HepG2 (cell line): ENCODE data around the gene PTPRM. TPM values are rescaled to one million over a fixed set of nuclear protein-coding genes. Genes with fewer than 3 reads are reported as not detected.

Experiments used
- ATAC-seq: fragments of 200-7000 bp; cut with Tn5 transposase; 3 replicates; pipeline ENCODE4 v1.9.1; 2020; ENCODE audit warnings: mild to moderate bottlenecking, moderate library complexity
- BruUV-seq: library from RNA; stranded (reverse); fragments of 400-500 nt; replicated peaks from 2 replicates; lab custom pipeline; 2021; lab: Mats Ljungman, UMichigan
- CTCF ChIA-PET: fragments of 300-600 bp; formaldehyde crosslinking; extraction: SDS; loops from one replicate; lab custom pipeline; 2021; ENCODE audit warnings: low total read pairs, inconsistent platforms, low intra/inter-chr PET ratio; lab: Yijun Ruan, JAX
- POLR2A ChIA-PET: fragments of 350-600 bp; sonication (Branson Sonifier 250); formaldehyde crosslinking; loops from one replicate; lab custom pipeline; 2020; ENCODE audit warnings: antibody characterized with exemption, inconsistent platforms; lab: Yijun Ruan, JAX
- DNase-seq: peaks from one replicate; pipeline ENCODE4 v3.0.0-alpha.2; 2015; ENCODE audit warnings: low spot score
- FAIRE-seq: peaks from 3 replicates; lab custom pipeline; 2011; peaks lifted over from hg19 to GRCh38; lab: Jason Lieb, UNC
- H2AFZ ChIP-seq: one replicate; pipeline ENCODE4 v1.6.1; 2011; ENCODE audit warnings: low read length, inconsistent platforms
- H3K27ac ChIP-seq: fragments of 300-600 bp; 3 replicates; pipeline ENCODE4 v1.8.0; 2011; ENCODE audit warnings: mixed run types, mild to moderate bottlenecking, mixed read lengths, low read length, inconsistent platforms; ENCODE audit not compliant: insufficient read depth; ENCODE audit errors: extremely low read length
- H3K27me3 ChIP-seq, 2 experiments: fragments of 200-600 bp in 1 of 2; 2 replicates in 1 of 2; 3 replicates in 1 of 2; pipeline versions ENCODE4 v1.6.0 to v1.8.0; 2011; ENCODE audit warnings: low read length in 2 of 2, mild to moderate bottlenecking in 2 of 2, moderate library complexity in 2 of 2, inconsistent platforms in 1 of 2; ENCODE audit not compliant: insufficient read depth in 2 of 2, control insufficient read depth in 1 of 2
- H3K36me3 ChIP-seq, 2 experiments: fragments of 200-600 bp in 1 of 2; replicated peaks in 1 of 2; 2 replicates in 1 of 2; 3 replicates in 1 of 2; pipeline versions ENCODE4 v1.5.1 to v1.8.0; 2011; ENCODE audit warnings: low read length in 2 of 2, inconsistent platforms in 1 of 2; ENCODE audit not compliant: insufficient read depth in 2 of 2, control insufficient read depth in 1 of 2
- H3K4me1 ChIP-seq: 2 replicates; pipeline ENCODE4 v1.5.1; 2012; ENCODE audit warnings: low read length, inconsistent platforms; ENCODE audit not compliant: insufficient read depth
- H3K4me2 ChIP-seq: 2 replicates; pipeline ENCODE4 v1.6.0; 2011; ENCODE audit warnings: low read depth, low read length, inconsistent platforms
- H3K4me3 ChIP-seq, 3 experiments: fragments of 200-600 bp in 1 of 3; sonication (generic), shearing (Covaris generic) in 1 of 3; replicated peaks in 1 of 3; 2 replicates each; pipeline ENCODE4 v1.5.1; 2011 to 2016; ENCODE audit warnings: low read length in 3 of 3, inconsistent platforms in 2 of 3, low read depth in 2 of 3, mild to moderate bottlenecking in 2 of 3, control low read depth in 1 of 3, mixed read lengths in 1 of 3; ENCODE audit not compliant: insufficient read depth in 1 of 3
- H3K79me2 ChIP-seq: one replicate; pipeline ENCODE4 v1.6.1; 2011; ENCODE audit warnings: low read length, inconsistent platforms; ENCODE audit not compliant: insufficient read depth
- H3K9ac ChIP-seq: 2 replicates; pipeline ENCODE4 v1.6.0; 2011; ENCODE audit warnings: mild to moderate bottlenecking, low read depth, low read length, inconsistent platforms; ENCODE audit not compliant: insufficient read depth
- H3K9me3 ChIP-seq: 2 replicates; pipeline ENCODE4 v1.5.1; 2012; ENCODE audit warnings: mild to moderate bottlenecking, low read length
- H4K20me1 ChIP-seq: 2 replicates; pipeline ENCODE4 v1.6.0; 2011; ENCODE audit warnings: inconsistent platforms, mild to moderate bottlenecking, low read length, moderate library complexity; ENCODE audit not compliant: insufficient read depth
- DMAP1 ChIP-seq: IDR thresholded peaks from 2 replicates; pipeline ENCODE4 v1.6.1; 2016
- DRAP1 ChIP-seq: IDR thresholded peaks from 2 replicates; pipeline ENCODE4 v1.6.1; 2016; ENCODE audit warnings: missing genetic modification reagents, missing compliant biosample characterization
- GPBP1L1 ChIP-seq: sonication (generic); formaldehyde crosslinking; IDR thresholded peaks from 2 replicates; pipeline ENCODE4 v1.5.0; 2020; ENCODE audit warnings: mild to moderate bottlenecking, missing genetic modification reagents
- HMGXB3 ChIP-seq: sonication (generic); formaldehyde crosslinking; IDR thresholded peaks from 2 replicates; pipeline ENCODE4 v1.4.0; 2020; ENCODE audit warnings: missing genetic modification reagents, borderline replicate concordance
- MXI1 ChIP-seq: IDR thresholded peaks from 3 replicates; pipeline ENCODE4 v1.6.1; 2012; ENCODE audit warnings: low read depth, low read length, inconsistent platforms, borderline replicate concordance
- THAP7 ChIP-seq: sonication (generic); formaldehyde crosslinking; IDR thresholded peaks from 2 replicates; pipeline ENCODE4 v1.8.1; 2023; ENCODE audit warnings: mild to moderate bottlenecking, missing genetic modification reagents
- U2AF1 ChIP-seq: fragments of 200-400 bp; formaldehyde crosslinking; optimal IDR thresholded peaks from 2 replicates; pipeline ENCODE3; 2017; ENCODE audit warnings: mild to moderate bottlenecking, low read depth, low read length
- ZBTB8A ChIP-seq: sonication (generic); formaldehyde crosslinking; IDR thresholded peaks from 2 replicates; pipeline ENCODE4 v1.4.0; 2020; ENCODE audit warnings: mild to moderate bottlenecking, low read depth, missing genetic modification reagents, borderline replicate concordance
- ZFY ChIP-seq: sonication (generic); formaldehyde crosslinking; IDR thresholded peaks from 2 replicates; pipeline ENCODE4 v1.4.0; 2020; ENCODE audit warnings: missing genetic modification reagents
- ZNF563 ChIP-seq: sonication (generic); formaldehyde crosslinking; IDR thresholded peaks from 2 replicates; pipeline ENCODE4 v1.8.0; 2022; ENCODE audit warnings: mild to moderate bottlenecking, moderate library complexity, missing genetic modification reagents
- ZNF605 ChIP-seq: sonication (generic); formaldehyde crosslinking; IDR thresholded peaks from 2 replicates; pipeline ENCODE4 v1.8.0; 2022; ENCODE audit warnings: mild to moderate bottlenecking, missing genetic modification reagents
- WGBS: methylation state at CpG from one replicate; pipeline ENCODE4 v1.1.6; 2017; ENCODE audit warnings: low lambda C conversion rate; 5-methylcytosine and 5-hydroxymethylcytosine counted together
- in situ Hi-C: cut with HindIII; loops from 2 replicates; pipeline ENCODE4 v1.10.0; 2017; ENCODE audit warnings: low pct_unique_long_range_greater_than_20kb; ENCODE audit not compliant: extremely low pct_ligation_motif_present
- intact Hi-C: fragments of 100-400 bp; cut with micrococcal nuclease; formaldehyde crosslinking; loops from one replicate; pipeline ENCODE4 v1.10.0; 2022; ENCODE audit not compliant: unreplicated experiment
- polyA plus RNA-seq, 8 experiments: library from polyadenylated mRNA; depleted of rRNA in 3 of 8; stranded (reverse) in 7 of 8; unstranded in 1 of 8; fragments of >200 nt; fragmentation: Illumina TruSeq in 4 of 8; extraction: Trizol in 4 of 8; gene quantifications; 2 replicates each; pipeline versions ENCODE4 v1.2.1 to v1.2.3, GENCODE V29; 2011 to 2016; ENCODE audit warnings: low read depth in 4 of 8, missing spikeins in 1 of 8, mixed read lengths in 1 of 8; ENCODE audit not compliant: insufficient read depth in 1 of 8
- total RNA-seq, 5 experiments: library from RNA; depleted of rRNA; stranded (reverse); fragments of >200 nt; fragmentation: Illumina TruSeq; extraction: Trizol; gene quantifications; 2 replicates each; pipeline ENCODE4 v1.2.3, GENCODE V29; 2016; ENCODE audit warnings: low read depth in 1 of 5

PTPRM gene
- total and polyA plus RNA-seq, 2 of the 13 experiments (the other 11 are each of a cell fraction or from before 2014, with no cell fraction given), result 12.6 to 108 TPM

GRCh38 chr18:7760967-7761948 is 194.1 kb downstream of the PTPRM start:
- POLR2A ChIA-PET, result no interaction called here
- ATAC-seq (peak; percentile 90), DNase-seq (peak; percentile 81), FAIRE-seq (peak; percentile 63)
- Histone ChIP-seq H3K4me3 (peak overlapping the region in 1 of 3 experiments; percentile 11; a peak in 1 of 6 replicates), H3K27me3 (no peaks in the 10 kb centered on the region), H3K4me1 (peaks cover 58% of the 10 kb centered on the region), H3K9ac (no peak overlapping the region), H3K27ac (peak overlapping the region; percentile 39), H3K9me3 (no peaks in the 10 kb centered on the region), H3K36me3 (no peaks in the 10 kb centered on the region), H3K79me2 (peaks cover 11% of the 10 kb centered on the region), H4K20me1 (no peaks in the 10 kb centered on the region), H3K4me2 (peak overlapping the region; percentile 36), H2AFZ (no peak overlapping the region)
- in situ Hi-C loops (no loop called here), intact Hi-C loops (no loop called here)
- WGBS, result 31% methylated on average over 6 of the region's 6 CpGs
- CTCF ChIA-PET, result no interaction called here
- no TSS peak for BruUV-seq
- TF ChIP-seq DRAP1, result no peak
- no peak for TF ChIP-seq U2AF1
- no peak for TF ChIP-seq HMGXB3 (CRISPR knock-in tag)
- no peak for TF ChIP-seq GPBP1L1 (CRISPR knock-in tag)
- TF ChIP-seq ZBTB8A (CRISPR knock-in tag), result no peak
- no peak for TF ChIP-seq DMAP1 (CRISPR knock-in tag)
- no peak for TF ChIP-seq MXI1
- TF ChIP-seq ZNF605 (CRISPR knock-in tag), result no peak
- TF ChIP-seq THAP7 (CRISPR knock-in tag), result no peak
- TF ChIP-seq ZNF563 (CRISPR knock-in tag), result no peak
- TF ChIP-seq ZFY, result no peak
